NCI-H82 (cell line): ENCODE results near the gene SLC12A7.

ENCODE experiments used
- DNase-seq: peaks from one replicate; lab custom pipeline; 2025; lab: John Stamatoyannopoulos, UW

Gene SLC12A7

GRCh38 chr5:1125030-1125357, 13.1 kb upstream of the SLC12A7 start:
- DNase-seq = peak; percentile 40

GRCh38 chr5:1124205-1125029, 12.6 kb upstream of the SLC12A7 start:
- DNase-seq = no peak

- no peak for DNase-seq
Measured at GRCh38 chr5:1123418-1124147, 11.7 kb upstream of the SLC12A7 start.

GRCh38 chr5:1122511-1123294, 10.8 kb upstream of the SLC12A7 start:
- no peak for DNase-seq

GRCh38 chr5:1121891-1122290, 10.0 kb upstream of the SLC12A7 start:
- no peak for DNase-seq

GRCh38 chr5:1121044-1121443, 9.2 kb upstream of the SLC12A7 start:
- DNase-seq = no peak

GRCh38 chr5:1120236-1120999, 8.6 kb upstream of the SLC12A7 start:
- DNase-seq = no peak

GRCh38 chr5:1119312-1119831, 7.5 kb upstream of the SLC12A7 start:
- DNase-seq = no peak

GRCh38 chr5:1118738-1119137, 6.9 kb upstream of the SLC12A7 start:
- no peak for DNase-seq

- DNase-seq = no peak
Measured at GRCh38 chr5:1118231-1118698, 6.4 kb upstream of the SLC12A7 start.

- DNase-seq = no peak
Measured at GRCh38 chr5:1116977-1117376, 5.1 kb upstream of the SLC12A7 start.

GRCh38 chr5:1116109-1116740, 4.4 kb upstream of the SLC12A7 start:
- no peak for DNase-seq

- no peak for DNase-seq
Measured at GRCh38 chr5:1115123-1115815, 3.4 kb upstream of the SLC12A7 start.

- DNase-seq = no peak
Measured at GRCh38 chr5:1113805-1114586, 2.1 kb upstream of the SLC12A7 start.

GRCh38 chr5:1113332-1113690, 1.4 kb upstream of the SLC12A7 start:
- no peak for DNase-seq

GRCh38 chr5:1112596-1113331, 901 bp upstream of the SLC12A7 start:
- DNase-seq = no peak

GRCh38 chr5:1111241-1111726, 579 bp downstream of the SLC12A7 start:
- DNase-seq = no peak

- DNase-seq = no peak
Measured at GRCh38 chr5:1110307-1111240, 1.3 kb downstream of the SLC12A7 start.
